C4-2B (cell line): ENCODE measurements around the gene NRTN.

Source experiments
- ZFX ChIP-seq: fragments of 450-650 bp; IDR thresholded peaks from 2 replicates; pipeline ENCODE4 v1.6.1; 2017
- TF ChIP-seq, protein P1 (sequence below): fragments of 450-650 bp; conservative IDR thresholded peaks from 2 replicates; pipeline ENCODE4 v1.5.1; 2017; ENCODE audit warnings: mild to moderate bottlenecking

- TF ChIP-seq, protein P1, sequence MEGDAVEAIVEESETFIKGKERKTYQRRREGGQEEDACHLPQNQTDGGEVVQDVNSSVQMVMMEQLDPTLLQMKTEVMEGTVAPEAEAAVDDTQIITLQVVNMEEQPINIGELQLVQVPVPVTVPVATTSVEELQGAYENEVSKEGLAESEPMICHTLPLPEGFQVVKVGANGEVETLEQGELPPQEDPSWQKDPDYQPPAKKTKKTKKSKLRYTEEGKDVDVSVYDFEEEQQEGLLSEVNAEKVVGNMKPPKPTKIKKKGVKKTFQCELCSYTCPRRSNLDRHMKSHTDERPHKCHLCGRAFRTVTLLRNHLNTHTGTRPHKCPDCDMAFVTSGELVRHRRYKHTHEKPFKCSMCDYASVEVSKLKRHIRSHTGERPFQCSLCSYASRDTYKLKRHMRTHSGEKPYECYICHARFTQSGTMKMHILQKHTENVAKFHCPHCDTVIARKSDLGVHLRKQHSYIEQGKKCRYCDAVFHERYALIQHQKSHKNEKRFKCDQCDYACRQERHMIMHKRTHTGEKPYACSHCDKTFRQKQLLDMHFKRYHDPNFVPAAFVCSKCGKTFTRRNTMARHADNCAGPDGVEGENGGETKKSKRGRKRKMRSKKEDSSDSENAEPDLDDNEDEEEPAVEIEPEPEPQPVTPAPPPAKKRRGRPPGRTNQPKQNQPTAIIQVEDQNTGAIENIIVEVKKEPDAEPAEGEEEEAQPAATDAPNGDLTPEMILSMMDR: no peak
- TF ChIP-seq ZFX: no peak
Observed at GRCh38 chr19:5804516-5805461, at the start of gene NRTN.
